PC-3 (cell line): ENCODE results near the gene KLHL6.

Experiments used
- CTCF ChIP-seq: fragments of 300-600 bp; sonication (generic); conservative IDR thresholded peaks from 2 replicates; pipeline ENCODE4 v1.5.1; 2017; ENCODE audit warnings: antibody characterized with exemption, low read depth, mild to moderate bottlenecking, low read length
- EZH2phosphoT487 ChIP-seq: fragments of 300-600 bp; sonication (generic); IDR thresholded peaks from 2 replicates; pipeline ENCODE4 v1.6.1; 2018; ENCODE audit warnings: mild to moderate bottlenecking, antibody characterized with exemption, low read length, borderline replicate concordance

GRCh38 chr3:183449391-183449790, 106.1 kb downstream of the KLHL6 start:
- TF ChIP-seq CTCF (no peak), EZH2phosphoT487 (no peak)
